Mucosa of descending colon (tissue), 3 donors: ENCODE data around the gene FGD3. TPM values are rescaled to one million over a fixed set of nuclear protein-coding genes. Genes with fewer than 3 reads are reported as not detected.
A peak's percentile ranks its signal among the peaks of the same experiment; 100 is the strongest.

Experiments used
- ATAC-seq: fragments of 200-7000 bp; cut with Tn5 transposase; one replicate; pipeline ENCODE4 v1.9.1; 2020; ENCODE audit warnings: mild to moderate bottlenecking, moderate library complexity
- DNase-seq, 3 donors: peaks; one replicate each; pipeline ENCODE4 v3.0.0-alpha.2; 2020
- H3K36me3 ChIP-seq: fragments of 200-600 bp; one replicate; pipeline ENCODE4 v1.8.0; 2021; ENCODE audit warnings: low read depth, mild to moderate bottlenecking
- H3K4me1 ChIP-seq: fragments of 200-600 bp; one replicate; pipeline ENCODE4 v1.8.0; 2021; ENCODE audit warnings: low read depth, mild to moderate bottlenecking
- H3K4me3 ChIP-seq: fragments of 200-600 bp; one replicate; pipeline ENCODE4 v1.8.0; 2021; ENCODE audit warnings: mild to moderate bottlenecking
- H3K9me3 ChIP-seq: fragments of 200-600 bp; one replicate; pipeline ENCODE4 v1.8.0; 2021; ENCODE audit warnings: mild to moderate bottlenecking
- intact Hi-C, 2 donors: fragments of 100-400 bp; cut with DNase I in 1 of 2; cut with micrococcal nuclease in 1 of 2; formaldehyde crosslinking; loops; one replicate each; pipeline versions ENCODE4 v1.11.0 to v1.11.1; 2022; cut with DNase I, micrococcal nuclease
- total RNA-seq, 3 donors: library from RNA; stranded (reverse); fragmentation: NEBNext Ultra II Directional in 2 of 3; extraction: Animal tissue kit (Norgen Biotek cat#: 25700) in 2 of 3; gene quantifications; one replicate each; pipeline versions ENCODE4 v1.2.1 to v1.2.4, GENCODE V29; 2021 to 2023
- TF ChIP-seq, protein P1 (sequence below): fragments of 200-600 bp; IDR thresholded peaks from one replicate; pipeline ENCODE4 v1.8.0; 2022; ENCODE audit warnings: antibody characterized with exemption, mild to moderate bottlenecking
- donor health status: DM: no; HTN: no; CAD: no; lungs with moderate emphysema.
- donor health status: DM: no; HTN: no; CAD: no.
- donor health status: DM: no; HTN: yes; CAD: no.

The FGD3 gene
- total RNA-seq, 3 donors from 2014 or later: 3.3 to 5.4 (median 5.3) TPM

DNA sequence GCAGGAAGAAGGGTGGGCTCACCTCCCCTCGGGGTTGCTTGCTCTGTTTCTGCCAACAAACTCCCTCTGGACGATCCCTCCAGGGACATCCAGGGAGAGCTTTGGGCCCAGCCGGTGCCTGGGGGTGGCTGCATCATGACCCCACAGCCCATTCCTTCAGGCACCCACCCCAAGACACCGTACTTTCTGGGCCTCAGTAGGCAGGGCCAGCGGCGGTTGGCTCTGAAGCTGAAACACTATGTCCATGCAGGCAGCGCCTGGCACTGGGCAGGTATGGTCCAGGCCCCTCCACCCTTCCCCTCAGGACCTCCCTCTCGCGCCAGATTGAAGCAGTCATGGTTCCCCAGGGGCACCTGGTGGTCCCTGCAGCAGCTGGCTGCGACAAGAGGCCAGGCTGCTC lies 92.7 kb downstream of the FGD3 start:
- Histone ChIP-seq H3K4me1 (no peaks in the 10 kb centered on the region), H3K36me3 (no peaks in the 10 kb centered on the region), H3K4me3 (no peak overlapping the region), H3K9me3 (no peaks in the 10 kb centered on the region)
- ATAC-seq: no peak
- intact Hi-C loops: no loop called here
- TF ChIP-seq, protein P1, sequence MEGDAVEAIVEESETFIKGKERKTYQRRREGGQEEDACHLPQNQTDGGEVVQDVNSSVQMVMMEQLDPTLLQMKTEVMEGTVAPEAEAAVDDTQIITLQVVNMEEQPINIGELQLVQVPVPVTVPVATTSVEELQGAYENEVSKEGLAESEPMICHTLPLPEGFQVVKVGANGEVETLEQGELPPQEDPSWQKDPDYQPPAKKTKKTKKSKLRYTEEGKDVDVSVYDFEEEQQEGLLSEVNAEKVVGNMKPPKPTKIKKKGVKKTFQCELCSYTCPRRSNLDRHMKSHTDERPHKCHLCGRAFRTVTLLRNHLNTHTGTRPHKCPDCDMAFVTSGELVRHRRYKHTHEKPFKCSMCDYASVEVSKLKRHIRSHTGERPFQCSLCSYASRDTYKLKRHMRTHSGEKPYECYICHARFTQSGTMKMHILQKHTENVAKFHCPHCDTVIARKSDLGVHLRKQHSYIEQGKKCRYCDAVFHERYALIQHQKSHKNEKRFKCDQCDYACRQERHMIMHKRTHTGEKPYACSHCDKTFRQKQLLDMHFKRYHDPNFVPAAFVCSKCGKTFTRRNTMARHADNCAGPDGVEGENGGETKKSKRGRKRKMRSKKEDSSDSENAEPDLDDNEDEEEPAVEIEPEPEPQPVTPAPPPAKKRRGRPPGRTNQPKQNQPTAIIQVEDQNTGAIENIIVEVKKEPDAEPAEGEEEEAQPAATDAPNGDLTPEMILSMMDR: no peak
- no peak for DNase-seq

- DNase-seq (no peak), ATAC-seq (no peak)
- intact Hi-C loops: no loop called here
- TF ChIP-seq, protein P1: no peak
- Histone ChIP-seq H3K4me1 (no peaks in the 10 kb centered on the region), H3K4me3 (no peak overlapping the region), H3K36me3 (no peaks in the 10 kb centered on the region), H3K9me3 (no peaks in the 10 kb centered on the region)
These were observed 93.1 kb downstream of the FGD3 start for GRCh38 chr9:93040409-93040808.

DNA sequence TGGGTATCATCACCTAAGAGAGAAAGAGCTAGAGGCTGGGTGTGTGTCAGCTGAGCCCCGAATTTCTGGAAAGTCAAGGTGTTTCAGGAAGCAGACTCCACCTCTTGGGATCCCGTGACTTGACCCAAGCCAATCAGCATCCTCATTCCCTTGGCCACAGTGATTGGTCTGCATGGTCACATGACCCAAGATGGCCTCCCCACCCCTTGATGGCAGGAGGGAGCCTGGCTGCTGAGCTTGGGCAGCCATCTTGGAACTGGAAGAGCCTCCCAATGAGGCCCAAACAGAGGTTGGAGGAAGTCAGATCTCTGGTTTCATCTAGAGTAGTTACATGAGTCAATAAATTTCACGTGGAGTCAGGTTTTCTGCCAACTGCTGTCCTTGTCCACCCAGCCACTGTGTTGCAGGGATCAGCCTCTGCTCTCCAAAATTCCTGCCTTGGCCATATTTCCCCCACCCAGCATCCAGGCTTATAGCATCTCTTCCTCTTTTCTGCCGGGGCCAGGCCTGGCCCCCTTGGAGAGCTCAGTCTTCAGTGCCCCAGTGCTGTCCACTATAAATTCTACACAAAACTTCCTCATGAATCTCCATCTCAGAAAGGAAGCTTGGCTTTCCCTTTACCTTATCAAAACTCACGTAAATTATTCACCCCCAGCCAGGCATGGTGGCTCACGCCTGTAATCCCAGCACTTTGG lies 93.9 kb downstream of the FGD3 start:
- TF ChIP-seq, protein P1: no peak
- DNase-seq (no peak), ATAC-seq (no peak)
- no peaks in the 10 kb centered on the region for H3K36me3 ChIP-seq
- no peaks in the 10 kb centered on the region for H3K4me1 ChIP-seq
- intact Hi-C loops: no loop called here
- no peaks in the 10 kb centered on the region for H3K9me3 ChIP-seq
- H3K4me3 ChIP-seq: no peak overlapping the region

- Histone ChIP-seq H3K4me3 (no peak overlapping the region), H3K4me1 (no peaks in the 10 kb centered on the region), H3K36me3 (no peaks in the 10 kb centered on the region), H3K9me3 (no peaks in the 10 kb centered on the region)
- DNase-seq (no peak), ATAC-seq (peak; percentile 26)
- intact Hi-C loops: no loop called here
- TF ChIP-seq, protein P1: no peak
These were observed 95.8 kb downstream of the FGD3 start for GRCh38 chr9:93043122-93043521.

DNA sequence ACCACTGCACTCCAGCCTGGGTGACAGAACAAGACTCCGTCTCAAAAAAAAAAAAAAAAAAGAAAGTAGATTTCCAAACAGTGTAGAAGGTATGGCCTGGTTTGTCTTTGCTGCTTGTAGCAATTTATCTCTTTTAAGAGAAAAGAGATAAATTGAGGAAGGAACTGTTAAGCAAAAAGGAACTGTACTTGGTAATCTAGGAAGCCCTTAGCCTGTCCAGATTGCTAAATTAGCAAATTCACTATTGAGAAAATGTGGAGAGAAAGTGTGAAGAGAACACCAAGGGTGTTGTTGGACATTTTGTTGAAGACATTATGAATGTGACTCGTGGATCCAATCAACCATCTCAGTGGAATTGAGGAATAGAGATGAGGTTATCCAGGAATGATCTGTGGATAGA lies 98.2 kb downstream of the FGD3 start:
- DNase-seq (no peak), ATAC-seq (no peak)
- Histone ChIP-seq H3K36me3 (no peaks in the 10 kb centered on the region), H3K4me1 (no peaks in the 10 kb centered on the region), H3K4me3 (no peak overlapping the region), H3K9me3 (no peaks in the 10 kb centered on the region)
- intact Hi-C loops: no loop called here
- TF ChIP-seq, protein P1: no peak
